DOHH2 (cell line): Measurements from ENCODE around the gene ITK.

Experiments
- H3F3A ChIP-seq: fragments of 200-600 bp; sonication (generic), shearing (Covaris generic); 2 replicates; pipeline ENCODE4 v1.6.0; 2016; ENCODE audit warnings: antibody characterized with exemption, mild to moderate bottlenecking; ENCODE audit not compliant: control insufficient read depth, insufficient read depth
- H3K27ac ChIP-seq: fragments of 200-600 bp; sonication (generic); 2 replicates; pipeline ENCODE4 v1.5.1; 2014; ENCODE audit warnings: low read depth, mild to moderate bottlenecking, low read length, moderate library complexity
- H3K27me3 ChIP-seq: fragments of 200-600 bp; sonication (generic); 2 replicates; pipeline ENCODE4 v1.6.1; 2014; ENCODE audit warnings: mild to moderate bottlenecking, low read length, mixed read lengths; ENCODE audit not compliant: control insufficient read depth
- H3K36me3 ChIP-seq: fragments of 200-600 bp; sonication (generic); 2 replicates; pipeline ENCODE4 v1.6.1; 2014; ENCODE audit warnings: mild to moderate bottlenecking, low read length, moderate library complexity, mixed read lengths; ENCODE audit not compliant: control insufficient read depth
- H3K4me1 ChIP-seq: fragments of 200-600 bp; sonication (generic); 2 replicates; pipeline ENCODE4 v1.6.1; 2014; ENCODE audit warnings: mild to moderate bottlenecking, low read length, mixed read lengths; ENCODE audit not compliant: control insufficient read depth
- H3K4me2 ChIP-seq: fragments of 200-600 bp; sonication (generic); 2 replicates; pipeline ENCODE4 v1.6.0; 2014; ENCODE audit warnings: mild to moderate bottlenecking, low read length, moderate library complexity
- H3K4me3 ChIP-seq: fragments of 200-600 bp; sonication (generic); 2 replicates; pipeline ENCODE4 v1.5.1; 2014; ENCODE audit warnings: mild to moderate bottlenecking, low read length, mixed read lengths
- H3K79me2 ChIP-seq: fragments of 200-600 bp; sonication (generic); 2 replicates; pipeline ENCODE4 v1.6.1; 2014; ENCODE audit warnings: mild to moderate bottlenecking, low read length, mixed read lengths; ENCODE audit not compliant: control insufficient read depth
- H3K9me2 ChIP-seq: fragments of 200-600 bp; sonication (generic); replicated peaks from 2 replicates; pipeline ENCODE4 v1.6.1; 2014; ENCODE audit warnings: mild to moderate bottlenecking, low read length, mixed read lengths; ENCODE audit not compliant: control insufficient read depth
- H3K9me3 ChIP-seq: fragments of 200-600 bp; sonication (generic); 2 replicates; pipeline ENCODE4 v1.6.1; 2014; ENCODE audit warnings: antibody characterized with exemption, low read length, mixed read lengths; ENCODE audit not compliant: control insufficient read depth, insufficient read depth
- H4K20me1 ChIP-seq: fragments of 200-600 bp; sonication (generic); 2 replicates; pipeline ENCODE4 v1.6.0; 2014; ENCODE audit warnings: low read depth, mild to moderate bottlenecking, antibody characterized with exemption, low read length, moderate library complexity; ENCODE audit not compliant: control insufficient read depth, insufficient read depth
- EZH2phosphoT487 ChIP-seq: fragments of 200-600 bp; sonication (generic); IDR thresholded peaks from 2 replicates; pipeline ENCODE4 v1.6.1; 2017; ENCODE audit warnings: borderline replicate concordance, mild to moderate bottlenecking, antibody characterized with exemption, low read length, moderate library complexity, mixed read lengths
- TF ChIP-seq, protein P1 (sequence below): fragments of 200-600 bp; sonication (generic); IDR thresholded peaks from one replicate; pipeline ENCODE4 v1.5.1; 2014; ENCODE audit warnings: antibody characterized with exemption, mild to moderate bottlenecking, low read depth, low read length; ENCODE audit not compliant: poor library complexity, severe bottlenecking

The ITK gene

DNA sequence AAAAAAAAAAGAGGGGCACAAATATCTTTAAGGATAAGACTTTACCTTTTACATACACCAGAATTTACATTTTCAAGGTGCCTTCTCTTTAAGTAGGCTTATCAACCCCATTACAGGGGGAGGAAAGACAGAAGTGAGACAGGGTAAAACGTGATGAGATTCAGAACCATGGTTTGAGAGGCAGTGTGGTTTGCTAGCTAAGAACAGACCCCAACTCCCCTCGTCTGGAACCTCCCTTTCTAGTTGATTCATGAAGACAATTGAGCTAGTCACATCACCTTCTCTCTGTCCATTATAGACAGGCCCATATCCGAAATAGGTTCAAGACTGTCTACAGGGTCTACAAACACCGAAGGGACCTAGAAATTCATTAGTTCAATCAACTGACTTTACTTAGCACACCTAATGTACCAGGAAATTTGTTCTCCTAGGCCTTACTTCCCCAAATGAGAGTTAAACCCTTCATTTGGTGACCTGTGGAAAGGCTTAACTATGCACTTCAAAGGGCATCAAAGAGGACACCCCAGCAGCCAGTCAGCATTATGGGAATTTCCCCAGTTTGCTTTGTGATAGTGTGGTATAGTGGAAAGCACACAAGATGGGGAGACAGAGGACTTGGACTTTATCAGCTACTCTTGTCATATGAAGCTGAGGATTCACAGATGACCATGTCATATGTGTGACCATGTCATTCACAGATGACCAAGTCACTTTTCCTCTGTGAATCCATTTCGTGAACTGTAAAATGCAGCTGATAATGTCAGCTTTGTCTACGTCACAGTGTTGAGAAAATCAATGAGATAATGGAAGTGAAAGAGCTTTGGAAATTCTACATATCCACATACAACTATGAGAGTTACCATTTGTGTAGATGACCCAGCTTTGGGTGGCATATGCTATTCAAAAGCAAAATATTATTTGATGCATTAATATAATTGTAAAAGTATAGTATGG lies 45.1 kb downstream of the ITK start:
- no peak for TF ChIP-seq EZH2phosphoT487
- TF ChIP-seq, protein P1, sequence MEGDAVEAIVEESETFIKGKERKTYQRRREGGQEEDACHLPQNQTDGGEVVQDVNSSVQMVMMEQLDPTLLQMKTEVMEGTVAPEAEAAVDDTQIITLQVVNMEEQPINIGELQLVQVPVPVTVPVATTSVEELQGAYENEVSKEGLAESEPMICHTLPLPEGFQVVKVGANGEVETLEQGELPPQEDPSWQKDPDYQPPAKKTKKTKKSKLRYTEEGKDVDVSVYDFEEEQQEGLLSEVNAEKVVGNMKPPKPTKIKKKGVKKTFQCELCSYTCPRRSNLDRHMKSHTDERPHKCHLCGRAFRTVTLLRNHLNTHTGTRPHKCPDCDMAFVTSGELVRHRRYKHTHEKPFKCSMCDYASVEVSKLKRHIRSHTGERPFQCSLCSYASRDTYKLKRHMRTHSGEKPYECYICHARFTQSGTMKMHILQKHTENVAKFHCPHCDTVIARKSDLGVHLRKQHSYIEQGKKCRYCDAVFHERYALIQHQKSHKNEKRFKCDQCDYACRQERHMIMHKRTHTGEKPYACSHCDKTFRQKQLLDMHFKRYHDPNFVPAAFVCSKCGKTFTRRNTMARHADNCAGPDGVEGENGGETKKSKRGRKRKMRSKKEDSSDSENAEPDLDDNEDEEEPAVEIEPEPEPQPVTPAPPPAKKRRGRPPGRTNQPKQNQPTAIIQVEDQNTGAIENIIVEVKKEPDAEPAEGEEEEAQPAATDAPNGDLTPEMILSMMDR, result no peak
- Histone ChIP-seq H3K9me2 (no peaks in the 10 kb centered on the region), H3K79me2 (no peaks in the 10 kb centered on the region), H3K9me3 (no peaks in the 10 kb centered on the region), H3K27me3 (no peaks in the 10 kb centered on the region), H4K20me1 (no peaks in the 10 kb centered on the region), H3K36me3 (no peaks in the 10 kb centered on the region), H3K27ac (no peak overlapping the region), H3K4me3 (no peak overlapping the region), H3K4me2 (no peak overlapping the region), H3F3A (no peaks in the 10 kb centered on the region), H3K4me1 (peaks cover 8% of the 10 kb centered on the region)

DNA sequence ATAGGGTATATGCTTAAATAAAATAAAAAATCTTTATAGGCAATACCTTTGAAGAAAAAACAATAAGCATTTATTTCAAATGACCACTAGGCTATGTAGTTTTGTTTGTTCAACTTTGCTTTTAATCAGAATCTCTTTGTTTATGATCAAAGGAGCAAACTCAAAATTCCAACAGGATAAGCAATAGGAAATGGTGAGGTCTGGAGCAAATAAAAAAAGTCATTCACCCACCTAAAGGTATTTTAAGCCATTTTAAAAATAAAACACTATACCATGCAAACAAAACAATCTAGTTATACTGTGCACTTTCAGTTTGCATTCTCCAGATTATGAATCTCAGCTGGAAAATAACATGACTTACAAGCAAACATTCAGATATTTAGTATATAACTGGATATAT lies 50.0 kb downstream of the ITK start:
- TF ChIP-seq EZH2phosphoT487, result no peak
- TF ChIP-seq, protein P1, result no peak
- H3K9me2 ChIP-seq, result no peaks in the 10 kb centered on the region
- no peak overlapping the region for H3K4me2 ChIP-seq
- no peak overlapping the region for H3K27ac ChIP-seq
- H3F3A ChIP-seq, result no peaks in the 10 kb centered on the region
- H3K27me3 ChIP-seq, result no peaks in the 10 kb centered on the region
- H3K79me2 ChIP-seq, result no peaks in the 10 kb centered on the region
- H3K4me1 ChIP-seq, result no peaks in the 10 kb centered on the region
- H3K36me3 ChIP-seq, result no peaks in the 10 kb centered on the region
- H4K20me1 ChIP-seq, result no peaks in the 10 kb centered on the region
- H3K9me3 ChIP-seq, result no peaks in the 10 kb centered on the region
- no peak overlapping the region for H3K4me3 ChIP-seq

DNA sequence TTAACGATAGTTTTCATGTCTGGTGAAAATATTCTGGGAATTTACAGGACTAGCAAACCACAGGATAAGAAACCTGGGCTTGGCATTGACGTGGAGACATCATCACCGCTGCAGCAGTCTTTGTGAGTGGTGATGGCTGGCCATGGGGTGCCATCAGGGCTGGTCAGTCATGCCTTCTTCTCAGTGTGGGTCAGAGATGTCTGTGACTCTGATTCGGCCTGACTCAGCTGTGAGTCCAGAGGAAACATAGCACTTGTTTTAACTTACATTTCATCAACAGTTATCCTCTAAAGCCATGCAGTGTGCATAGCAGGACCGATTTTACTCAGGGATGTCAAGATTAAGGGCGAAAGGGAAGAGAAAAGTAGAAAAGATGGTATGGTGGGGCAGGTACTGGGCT lies 52.1 kb downstream of the ITK start:
- Histone ChIP-seq H3K9me3 (no peaks in the 10 kb centered on the region), H3K9me2 (no peaks in the 10 kb centered on the region), H3K4me1 (no peaks in the 10 kb centered on the region), H3K27ac (no peak overlapping the region), H3K27me3 (no peaks in the 10 kb centered on the region), H3K4me3 (no peak overlapping the region), H3K36me3 (no peaks in the 10 kb centered on the region), H4K20me1 (no peaks in the 10 kb centered on the region), H3K79me2 (no peaks in the 10 kb centered on the region), H3F3A (no peaks in the 10 kb centered on the region), H3K4me2 (no peak overlapping the region)
- TF ChIP-seq, protein P1, result no peak
- TF ChIP-seq EZH2phosphoT487, result no peak
